Ovary (tissue), 9 donors: Measurements from ENCODE around the gene ZDHHC21. TPM values are rescaled to one million over a fixed set of nuclear protein-coding genes. Genes with fewer than 3 reads are reported as not detected.
"Not testable (repeated sequence)": the region's sequence is repeated elsewhere in the genome, so short reads cannot be mapped to it uniquely, and the experiment has no call there.

ENCODE experiments used
- DNase-seq, 5 donors: peaks; one replicate each; pipeline ENCODE4 v3.0.0-alpha.2; 2019 to 2020
- H3K27ac ChIP-seq, 2 donors: fragments of 200-600 bp; one replicate each; pipeline versions ENCODE4 v1.5.1 to v1.8.0; 2019 to 2022
- H3K27me3 ChIP-seq: fragments of 200-600 bp; one replicate; pipeline ENCODE4 v1.8.0; 2022
- H3K36me3 ChIP-seq: fragments of 200-600 bp; sonication (generic); one replicate; pipeline ENCODE4 v1.5.1; 2019
- H3K4me1 ChIP-seq: one replicate; pipeline ENCODE4 v1.8.1; 2013; ENCODE audit warnings: mild to moderate bottlenecking, moderate library complexity; ENCODE audit not compliant: insufficient read depth
- H3K4me3 ChIP-seq: fragments of 200-600 bp; sonication (generic); one replicate; pipeline ENCODE4 v1.5.1; 2017
- H3K9me3 ChIP-seq, 2 donors: fragments of 200-600 bp in 1 of 2; sonication (generic) in 1 of 2; one replicate each; pipeline versions ENCODE4 v1.5.1 to v1.8.1; 2013 to 2019; ENCODE audit warnings: mild to moderate bottlenecking in 1 of 2, moderate library complexity in 1 of 2
- EP300 ChIP-seq: sonication (generic); formaldehyde crosslinking; IDR thresholded peaks from one replicate; pipeline ENCODE4 v1.6.1; 2017; ENCODE audit warnings: antibody characterized with exemption
- POLR2A ChIP-seq: fragments of 450-650 bp; IDR thresholded peaks from one replicate; pipeline ENCODE4 v1.6.1; 2017; ENCODE audit warnings: antibody characterized with exemption, mild to moderate bottlenecking, moderate library complexity
- WGBS, 3 donors: extraction: QIAGEN DNeasy Blood & Tissue Kit in 1 of 3; methylation state at CpG; one replicate each; pipeline versions ENCODE4 v1.1.5 to v1.1.7; 2013 to 2017; 5-methylcytosine and 5-hydroxymethylcytosine counted together
- intact Hi-C, 4 donors: fragments of 100-400 bp; cut with DNase I; formaldehyde crosslinking; loops; one replicate each; pipeline versions ENCODE4 v1.11.0 to v1.15.1; 2022 to 2023
- polyA plus RNA-seq, 2 donors: library from polyadenylated mRNA; stranded (reverse); fragments of 200-250 nt in 1 of 2; fragments of 350-450 nt in 1 of 2; fragmentation: Illumina TruSeq in 1 of 2; extraction: RNeasy Lipid Tissue Mini Kit (QIAGEN cat#74804) in 1 of 2; gene quantifications; one replicate each; pipeline ENCODE4 v1.2.3, GENCODE V29; 2013 to 2014
- total RNA-seq, 7 donors: library from RNA; depleted of rRNA in 2 of 7; stranded (reverse); fragments of >200 nt in 2 of 7; fragmentation: NEBNext Ultra II Directional in 3 of 7; extraction: Animal tissue kit (Norgen Biotek cat#: 25700) in 3 of 7; gene quantifications; one replicate each; pipeline versions ENCODE4 v1.1.0 to v1.2.4, GENCODE V29; 2016 to 2023
- TF ChIP-seq, protein P1 (sequence below), 3 donors: fragments of 450-650 bp in 2 of 3; fragments of 200-600 bp in 1 of 3; IDR thresholded peaks; one replicate each; pipeline versions ENCODE4 v1.5.1 to v1.8.0; 2016 to 2022; ENCODE audit warnings: antibody characterized with exemption in 3 of 3, mild to moderate bottlenecking in 1 of 3
- donor health status: DM: no; HTN: no; CAD: no; lungs with moderate emphysema.
- donor health status: DM: no; HTN: no; CAD: no.
- donor health status: Bipolar disorder and iron deficiency.
- donor health status: DM: yes; HTN: yes; CAD: no.
- donor health status: DM: no; HTN: no; CAD: no.
- donor health status: DM: yes; HTN: yes; CAD: no.

The ZDHHC21 gene
- total and polyA plus RNA-seq, 9 donors = 2.3 to 14.9 (median 8.6) TPM

DNA sequence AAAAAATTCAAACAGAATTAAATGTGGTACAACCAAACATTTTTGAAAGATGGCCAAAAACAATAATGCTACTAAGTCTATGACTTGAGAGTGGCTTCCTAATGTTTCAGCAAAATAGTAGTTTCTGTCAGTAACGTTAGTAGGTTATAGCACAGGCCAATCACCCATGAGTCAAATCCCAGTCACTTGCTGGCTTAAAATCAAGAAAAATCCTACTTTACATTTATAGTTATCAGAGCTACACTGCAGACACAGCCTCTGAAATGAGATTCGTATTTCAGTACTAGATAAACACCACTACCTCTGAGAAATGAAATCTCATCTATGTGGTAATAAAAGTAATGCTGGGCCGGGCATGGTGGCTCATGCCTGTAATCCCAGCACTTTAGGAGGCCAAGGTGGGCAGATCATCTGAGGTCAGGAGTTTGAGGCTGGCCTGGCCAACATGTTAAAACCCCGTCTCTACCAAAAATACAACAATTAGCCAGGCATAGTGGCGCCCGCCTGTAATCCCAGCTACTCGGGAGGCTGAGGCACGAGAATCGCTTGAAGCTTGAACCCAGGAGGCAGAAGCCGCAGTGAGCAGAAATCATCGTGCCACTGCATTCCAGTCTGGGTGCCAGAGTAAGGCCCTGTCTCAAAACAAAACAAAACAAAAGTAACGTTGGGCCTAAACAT is 6.1 kb downstream of the ZDHHC21 start:
- Histone ChIP-seq H3K27ac (no peak overlapping the region), H3K27me3 (no peaks in the 10 kb centered on the region), H3K36me3 (no peaks in the 10 kb centered on the region), H3K9me3 (no peaks in the 10 kb centered on the region), H3K4me1 (no peaks in the 10 kb centered on the region), H3K4me3 (no peak overlapping the region)
- 74 to 80% (median 78%) methylated on average over 12 of the region's 12 CpGs for WGBS, 3 donors
- intact Hi-C loops = no loop called here
- no peak for TF ChIP-seq EP300
- TF ChIP-seq, protein P1, sequence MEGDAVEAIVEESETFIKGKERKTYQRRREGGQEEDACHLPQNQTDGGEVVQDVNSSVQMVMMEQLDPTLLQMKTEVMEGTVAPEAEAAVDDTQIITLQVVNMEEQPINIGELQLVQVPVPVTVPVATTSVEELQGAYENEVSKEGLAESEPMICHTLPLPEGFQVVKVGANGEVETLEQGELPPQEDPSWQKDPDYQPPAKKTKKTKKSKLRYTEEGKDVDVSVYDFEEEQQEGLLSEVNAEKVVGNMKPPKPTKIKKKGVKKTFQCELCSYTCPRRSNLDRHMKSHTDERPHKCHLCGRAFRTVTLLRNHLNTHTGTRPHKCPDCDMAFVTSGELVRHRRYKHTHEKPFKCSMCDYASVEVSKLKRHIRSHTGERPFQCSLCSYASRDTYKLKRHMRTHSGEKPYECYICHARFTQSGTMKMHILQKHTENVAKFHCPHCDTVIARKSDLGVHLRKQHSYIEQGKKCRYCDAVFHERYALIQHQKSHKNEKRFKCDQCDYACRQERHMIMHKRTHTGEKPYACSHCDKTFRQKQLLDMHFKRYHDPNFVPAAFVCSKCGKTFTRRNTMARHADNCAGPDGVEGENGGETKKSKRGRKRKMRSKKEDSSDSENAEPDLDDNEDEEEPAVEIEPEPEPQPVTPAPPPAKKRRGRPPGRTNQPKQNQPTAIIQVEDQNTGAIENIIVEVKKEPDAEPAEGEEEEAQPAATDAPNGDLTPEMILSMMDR (IDR thresholded peaks at IDR 0.05) = no peak
- TF ChIP-seq POLR2A = no peak
- DNase-seq = no peak

DNA sequence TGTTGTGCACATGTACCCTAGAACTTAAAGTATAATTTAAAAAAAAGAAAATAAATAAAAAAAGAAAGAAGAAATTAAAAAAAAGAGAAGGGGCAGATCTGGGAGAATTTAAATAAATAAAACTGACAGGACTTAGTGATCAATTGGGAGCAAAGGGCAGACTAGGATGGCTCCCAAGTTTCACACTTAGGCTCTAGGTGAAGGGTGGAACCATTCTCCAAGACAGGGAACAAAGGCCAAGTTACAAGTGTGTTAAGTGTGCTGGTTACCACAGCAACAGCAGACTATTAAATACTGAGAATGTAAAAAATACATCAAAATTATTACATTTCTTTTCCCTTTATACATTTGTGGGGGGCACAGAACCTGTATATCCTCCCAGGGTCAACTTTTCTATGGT is 7.1 kb downstream of the ZDHHC21 start:
- intact Hi-C loops = no loop called here

DNA sequence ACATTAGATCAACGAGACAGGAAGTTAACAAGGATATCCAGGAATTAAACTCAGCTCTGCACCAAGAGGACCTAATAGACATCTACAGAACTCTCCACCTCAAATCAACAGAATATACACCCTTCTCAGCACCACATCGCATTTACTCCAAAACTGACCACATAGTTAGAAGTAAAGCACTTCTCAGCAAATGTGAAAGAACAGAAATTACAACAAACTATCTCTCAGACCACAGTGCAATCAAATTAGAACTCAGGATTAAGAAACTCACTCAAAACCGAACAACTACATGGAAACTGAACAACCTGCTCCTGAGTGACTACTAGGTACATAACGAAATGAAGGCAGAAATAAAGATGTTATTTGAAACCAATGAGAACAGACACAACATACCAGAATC is 10.6 kb downstream of the ZDHHC21 start:
- H3K27ac ChIP-seq, H3K27me3 ChIP-seq, H3K4me1 ChIP-seq, intact Hi-C loops, H3K36me3 ChIP-seq, H3K4me3 ChIP-seq, H3K9me3 ChIP-seq, DNase-seq: not testable (repeated sequence)
- WGBS, 3 donors = 95 to 99% (median 96%) methylated on average over 4 of the region's 4 CpGs

More for the DNA sequence above, 7.1 kb downstream of the ZDHHC21 start:
- no peak for TF ChIP-seq POLR2A
- TF ChIP-seq, protein P1 (IDR thresholded peaks at IDR 0.05) = no peak
- TF ChIP-seq EP300 = no peak
- H3K27me3 ChIP-seq = no peaks in the 10 kb centered on the region
- H3K4me3 ChIP-seq = no peak overlapping the region
- H3K9me3 ChIP-seq = no peaks in the 10 kb centered on the region
- H3K27ac ChIP-seq = no peak overlapping the region
- DNase-seq = no peak
- no peaks in the 10 kb centered on the region for H3K36me3 ChIP-seq
- H3K4me1 ChIP-seq = no peaks in the 10 kb centered on the region

DNA sequence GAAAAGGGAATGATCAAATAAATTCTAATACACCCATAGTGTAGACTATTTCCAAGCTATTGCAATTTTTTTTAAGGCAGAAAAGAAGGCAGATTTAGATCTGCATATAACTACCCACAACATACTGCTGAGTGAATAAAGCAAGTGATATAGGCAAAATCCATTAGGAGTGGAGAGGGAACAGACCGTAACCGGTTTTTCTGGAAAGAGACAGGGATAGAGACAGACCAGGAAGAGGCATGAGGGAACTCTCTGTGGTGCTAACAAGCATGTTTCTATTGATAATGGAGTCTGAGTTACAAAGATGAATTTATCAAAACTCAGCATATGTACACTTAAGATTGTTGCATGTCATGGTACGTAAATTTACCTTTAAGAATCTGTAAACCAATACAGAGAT is 14.5 kb downstream of the ZDHHC21 start:
- H3K36me3 ChIP-seq = no peaks in the 10 kb centered on the region
- H3K4me1 ChIP-seq = no peaks in the 10 kb centered on the region
- no peak for DNase-seq
- no peak for TF ChIP-seq POLR2A
- no peak for TF ChIP-seq EP300
- TF ChIP-seq, protein P1 (IDR thresholded peaks at IDR 0.05) = no peak
- H3K27ac ChIP-seq = no peak overlapping the region
- no peak overlapping the region for H3K4me3 ChIP-seq
- intact Hi-C loops = no loop called here
- no peaks in the 10 kb centered on the region for H3K27me3 ChIP-seq
- 96 to 99% (median 97%) methylated on average over 3 of the region's 3 CpGs for WGBS, 3 donors
- H3K9me3 ChIP-seq = no peaks in the 10 kb centered on the region

DNA sequence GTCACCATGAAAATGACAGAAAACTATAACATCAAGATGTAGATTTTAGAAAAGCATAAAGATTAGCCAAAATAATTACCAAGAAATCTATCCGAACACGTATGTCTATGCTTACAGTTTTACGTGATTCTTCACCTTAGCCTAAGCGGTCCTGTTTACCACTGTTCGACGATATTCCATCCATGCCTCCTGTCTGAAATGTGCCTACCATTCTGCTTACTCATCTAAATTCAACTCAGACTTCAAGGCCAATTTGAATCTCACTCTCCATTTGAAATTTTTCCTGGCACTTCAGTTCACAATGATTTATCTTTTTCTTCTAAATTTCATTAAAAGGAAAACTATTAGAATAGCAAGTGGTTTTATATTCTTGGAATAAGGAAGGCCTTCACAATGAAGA is 15.4 kb downstream of the ZDHHC21 start:
- Histone ChIP-seq H3K9me3 (no peaks in the 10 kb centered on the region), H3K4me3 (no peak overlapping the region), H3K36me3 (no peaks in the 10 kb centered on the region)

More for the DNA sequence above, 15.4 kb downstream of the ZDHHC21 start:
- TF ChIP-seq, protein P1 (IDR thresholded peaks at IDR 0.05) = no peak
- TF ChIP-seq EP300 (no peak), POLR2A (no peak)
- Histone ChIP-seq H3K27me3 (no peaks in the 10 kb centered on the region), H3K27ac (no peak overlapping the region), H3K4me1 (no peaks in the 10 kb centered on the region)
- WGBS, 3 donors = 93 to 95% (median 93%) methylated on average over 6 of the region's 6 CpGs
- no peak for DNase-seq
- intact Hi-C loops = no loop called here
